NCI-H345 (cell line): ENCODE data around the gene CSF1R.

Source experiments
- DNase-seq: peaks from one replicate; lab custom pipeline; 2025; lab: John Stamatoyannopoulos, UW

Gene CSF1R

DNA sequence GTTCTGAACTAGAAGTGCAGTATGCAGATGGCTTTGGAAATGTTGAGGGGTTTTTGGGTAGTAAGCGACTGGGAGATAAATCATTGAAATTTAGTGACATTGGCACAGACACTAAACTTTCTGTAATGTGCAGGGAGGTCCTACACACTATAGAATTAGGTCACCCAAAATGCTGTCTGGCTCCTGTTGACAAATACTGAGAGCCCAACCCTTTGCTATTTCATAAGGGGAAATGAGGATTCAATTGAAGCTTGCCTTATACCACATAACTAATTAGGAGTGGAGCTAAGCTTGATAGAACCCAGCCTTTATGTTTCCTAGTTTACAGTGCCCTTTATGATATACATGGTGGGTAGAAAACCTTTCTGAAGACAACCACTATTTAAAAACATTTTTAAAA lies 63.2 kb downstream of the CSF1R start:
- no peak for DNase-seq

DNA sequence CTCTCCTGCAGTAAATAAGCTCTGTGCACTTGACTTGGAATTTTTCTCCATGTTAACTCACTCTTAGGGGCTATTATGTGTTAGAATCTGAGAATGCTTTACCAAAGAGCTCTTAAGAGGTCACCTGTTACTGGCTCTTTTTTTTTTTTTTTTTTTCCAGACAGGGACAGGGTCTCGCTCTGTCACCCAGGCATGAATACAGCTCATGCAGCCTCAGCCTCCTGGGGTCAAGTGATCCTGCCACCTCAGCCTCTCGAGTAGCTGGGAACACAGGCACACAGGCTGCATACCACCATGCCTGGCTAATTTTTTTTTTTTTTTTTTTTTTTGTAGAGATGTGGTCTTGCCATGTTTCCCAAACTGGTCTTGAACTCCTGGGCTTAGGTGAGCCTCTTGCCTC lies 63.7 kb downstream of the CSF1R start:
- no peak for DNase-seq

DNA sequence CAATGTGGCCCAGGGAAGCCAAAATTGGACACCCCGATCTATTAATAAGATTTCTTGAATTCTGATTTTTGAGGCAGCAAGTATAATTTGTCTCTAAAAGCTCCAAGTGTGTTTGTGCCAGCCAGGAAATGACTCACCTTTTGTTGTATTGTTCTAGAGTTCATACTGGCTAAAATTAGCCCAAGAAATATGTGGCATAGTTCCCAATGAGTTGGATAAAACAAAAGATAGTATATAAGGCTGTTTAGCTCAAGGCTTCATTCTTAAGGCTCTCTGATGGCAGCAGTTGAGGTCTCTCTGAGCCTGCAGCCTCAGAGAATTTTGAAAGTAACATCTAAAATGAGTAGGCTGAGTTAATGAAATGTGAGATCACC lies 64.2 kb downstream of the CSF1R start:
- DNase-seq, result no peak

DNA sequence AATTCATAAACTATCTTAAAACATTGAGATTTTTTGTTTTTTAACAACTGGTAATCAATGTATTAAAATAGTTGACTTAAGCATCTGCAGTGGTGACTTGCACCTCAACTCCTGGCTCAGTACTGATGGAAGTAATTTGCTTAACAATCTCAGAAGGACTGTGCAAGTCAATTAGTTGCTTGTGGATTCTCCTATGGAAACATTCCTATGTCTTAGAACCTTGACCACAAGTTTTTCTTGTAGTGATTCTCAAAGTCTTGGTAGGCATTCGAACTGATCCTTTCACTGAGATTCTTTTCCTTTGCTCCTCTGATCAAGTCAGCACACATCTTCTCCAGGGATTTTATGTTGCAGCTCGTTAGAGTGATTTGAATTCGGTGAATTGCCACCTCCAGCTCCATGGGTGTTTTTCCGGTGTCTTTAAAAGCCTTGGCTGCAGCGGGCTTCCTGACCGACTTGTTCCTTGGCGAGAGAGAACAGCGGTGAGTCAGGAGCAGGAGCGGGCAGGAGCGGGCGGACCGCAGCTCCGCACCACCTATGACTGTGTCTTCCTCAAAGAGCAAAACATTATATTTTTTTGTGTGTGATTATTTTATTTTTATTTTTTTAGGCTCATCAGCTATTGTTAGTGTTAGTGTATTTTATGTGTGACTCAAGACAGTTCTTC lies 64.7 kb downstream of the CSF1R start:
- no peak for DNase-seq

DNA sequence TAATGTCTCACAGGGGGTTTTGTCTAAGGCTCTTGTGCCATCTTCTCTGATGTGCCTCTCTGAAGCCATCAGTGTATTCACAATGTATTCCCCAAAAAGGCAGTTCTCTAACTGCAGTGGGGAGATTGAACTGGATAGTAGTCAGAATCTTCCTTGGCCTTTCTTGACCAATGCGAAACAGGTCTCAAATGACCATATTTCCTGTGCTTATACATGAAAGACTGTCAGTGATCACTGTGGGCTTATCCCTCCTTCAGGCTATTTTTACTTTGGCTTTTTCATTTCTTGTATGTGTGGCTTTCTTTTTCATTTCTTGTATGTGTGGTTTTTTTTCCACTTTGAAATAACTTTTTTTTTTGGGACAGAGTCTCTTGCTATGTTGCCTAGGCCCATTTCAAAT lies 66.1 kb downstream of the CSF1R start:
- DNase-seq, result no peak

DNA sequence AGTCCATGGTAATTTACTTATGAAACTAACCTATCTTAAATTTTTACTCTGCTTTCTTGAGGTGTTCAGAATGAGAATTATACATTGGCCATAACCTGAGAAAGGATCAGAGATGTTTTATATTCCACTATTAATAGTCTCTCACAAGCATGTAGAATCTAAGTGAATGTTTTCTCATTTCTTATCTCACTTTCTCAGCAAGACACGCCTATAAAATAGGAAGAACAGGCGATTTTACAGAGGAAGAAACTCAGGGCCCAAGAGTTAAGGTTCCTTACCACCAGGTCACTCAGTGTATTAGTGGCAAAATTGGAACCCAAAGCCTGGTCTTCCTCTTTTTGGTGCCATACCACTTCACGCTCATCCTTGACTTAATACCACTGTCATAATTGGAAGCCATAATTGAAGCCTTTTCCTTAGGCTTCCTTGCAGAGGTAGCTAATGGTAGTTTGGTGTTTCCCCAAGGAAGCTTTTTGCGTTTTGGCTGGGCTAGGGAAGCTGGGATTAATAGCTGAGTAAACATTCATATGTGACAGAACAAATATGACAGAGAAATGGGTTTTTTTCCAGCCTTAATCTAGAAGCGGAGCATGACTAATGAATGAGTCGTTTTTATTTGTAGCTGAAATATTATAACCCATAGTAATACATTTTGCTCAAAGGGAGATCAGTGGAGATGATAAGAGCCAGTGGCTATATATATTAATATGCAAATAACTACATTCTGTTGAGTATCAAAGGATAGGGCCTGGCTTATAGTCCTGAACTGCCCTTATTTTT lies 68.9 kb downstream of the CSF1R start:
- no peak for DNase-seq

DNA sequence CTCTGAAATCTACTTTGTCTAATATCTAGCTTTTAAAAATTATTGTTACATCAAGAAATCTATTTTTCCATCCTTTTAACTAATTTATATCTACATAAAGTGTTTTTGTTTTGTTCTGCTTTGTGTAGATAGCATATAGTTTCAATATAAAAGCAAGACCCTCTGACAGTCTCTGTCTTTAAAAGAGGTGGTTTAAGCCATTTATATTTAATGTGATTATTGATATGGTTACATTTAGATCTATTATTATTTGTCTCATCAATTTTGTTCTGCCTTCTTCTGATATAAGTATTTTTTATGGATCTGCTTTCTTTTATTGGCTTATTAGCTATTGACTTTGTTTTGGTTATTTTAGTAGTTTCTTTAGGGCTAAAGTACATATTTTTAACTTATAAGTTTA lies 69.8 kb downstream of the CSF1R start:
- DNase-seq, result no peak

DNA sequence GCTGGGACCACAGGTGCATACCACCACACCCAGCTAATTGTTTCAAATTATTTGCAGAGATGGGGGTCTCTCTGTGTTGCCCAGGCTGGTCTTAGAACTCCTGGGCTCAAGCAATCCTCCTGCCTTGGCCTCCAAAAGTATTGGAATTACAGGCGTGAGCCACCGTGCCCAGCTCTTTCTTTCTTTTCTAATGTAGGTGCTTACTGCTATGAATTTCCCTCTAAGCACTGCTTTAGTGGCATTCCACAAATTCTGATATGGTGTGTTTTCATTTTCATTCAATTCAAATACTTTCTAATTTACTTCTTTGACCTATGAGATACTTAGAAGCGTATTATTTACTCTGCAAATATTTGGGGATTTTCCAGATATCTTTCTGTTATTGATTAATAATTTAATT lies 70.9 kb downstream of the CSF1R start:
- DNase-seq, result no peak

DNA sequence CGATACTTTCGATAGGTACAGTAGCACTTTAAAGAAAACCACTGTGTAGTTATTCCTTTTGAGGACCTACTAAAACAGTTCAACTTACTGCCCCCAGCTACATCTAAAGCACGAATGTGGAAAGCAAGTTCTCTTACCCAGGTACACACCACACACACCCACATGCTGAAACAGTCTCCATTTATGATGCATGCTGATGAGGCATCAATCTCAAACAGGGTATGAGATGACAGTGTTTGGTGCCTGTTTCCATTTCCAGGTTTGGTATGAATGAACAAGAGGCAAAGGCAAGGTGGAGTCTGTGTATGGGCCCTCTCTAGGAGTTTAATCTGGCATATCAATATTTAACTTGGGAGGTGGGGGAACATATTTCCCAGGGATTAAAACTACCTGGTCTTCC lies 71.9 kb downstream of the CSF1R start:
- DNase-seq, result no peak

DNA sequence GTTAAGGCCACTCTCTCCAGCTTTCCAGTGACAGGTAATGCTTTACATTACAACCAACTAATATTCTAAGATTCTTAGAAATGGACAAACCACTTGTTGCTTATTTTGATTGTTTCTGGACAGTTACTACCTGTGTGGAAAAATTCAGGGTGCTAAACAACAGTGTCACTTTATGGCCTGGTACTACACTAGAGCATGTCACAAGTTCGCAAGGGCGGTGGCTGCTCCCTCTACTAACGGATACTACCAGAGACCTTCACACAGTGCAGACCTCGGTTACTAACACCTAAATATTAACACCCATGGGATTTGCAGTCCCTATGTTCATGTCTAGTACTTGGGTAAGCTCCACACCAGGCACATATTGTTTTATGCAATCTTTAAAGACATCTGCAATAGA lies 72.4 kb downstream of the CSF1R start:
- DNase-seq, result no peak

DNA sequence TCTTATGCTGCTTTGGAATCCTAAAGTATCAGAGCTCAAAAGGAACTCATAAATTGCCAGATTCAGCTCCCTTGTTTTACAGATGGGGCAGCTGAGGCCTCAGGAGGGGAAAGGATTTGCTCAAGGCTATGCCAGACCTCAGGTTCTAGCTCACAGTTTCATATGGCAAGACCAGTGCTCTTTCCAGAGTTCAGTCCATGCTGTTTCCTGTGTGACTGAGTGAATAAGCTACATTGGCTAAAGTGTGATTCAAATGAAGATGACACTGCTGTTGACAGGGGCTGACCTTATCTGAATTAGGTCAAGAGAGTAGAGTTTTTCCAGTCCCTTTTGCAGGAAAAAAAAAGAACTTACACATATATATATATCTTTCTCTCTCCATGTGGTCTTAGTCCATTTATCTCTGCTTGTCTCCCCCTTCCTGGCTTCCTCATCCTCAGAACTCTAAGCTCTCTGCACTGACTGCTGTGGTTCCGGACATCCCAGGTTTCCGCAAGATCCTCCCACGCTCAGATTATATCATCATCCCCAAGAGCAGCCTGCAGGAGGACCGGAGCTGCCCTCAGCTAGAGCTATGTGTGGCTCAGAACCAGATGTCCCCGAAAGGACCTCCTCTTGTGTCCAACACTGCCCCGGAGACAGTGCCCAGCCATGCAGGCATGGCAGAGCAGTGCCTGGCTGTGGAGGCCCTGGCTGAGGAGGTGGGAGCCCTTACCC lies 76.5 kb downstream of the CSF1R start:
- DNase-seq, result no peak

DNA sequence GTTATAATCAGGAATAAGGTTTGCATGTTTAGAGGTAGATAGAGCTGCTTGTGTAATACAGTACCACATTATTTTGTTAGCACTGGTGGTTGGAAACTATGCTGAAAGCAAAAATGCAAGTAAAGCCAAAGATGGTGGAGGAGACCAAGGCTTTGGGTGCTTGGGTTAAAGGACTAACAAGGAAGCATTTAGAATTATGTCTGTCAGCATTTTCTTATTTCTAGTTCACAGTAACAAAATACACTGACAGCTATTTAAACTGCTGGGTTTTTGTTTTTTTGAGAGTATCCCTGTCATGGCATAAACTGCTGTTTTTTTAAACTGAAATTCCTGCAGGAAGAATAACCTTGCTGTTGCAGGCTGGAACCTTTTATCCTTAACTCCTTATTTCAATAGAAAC lies 79.3 kb downstream of the CSF1R start:
- DNase-seq, result no peak

DNA sequence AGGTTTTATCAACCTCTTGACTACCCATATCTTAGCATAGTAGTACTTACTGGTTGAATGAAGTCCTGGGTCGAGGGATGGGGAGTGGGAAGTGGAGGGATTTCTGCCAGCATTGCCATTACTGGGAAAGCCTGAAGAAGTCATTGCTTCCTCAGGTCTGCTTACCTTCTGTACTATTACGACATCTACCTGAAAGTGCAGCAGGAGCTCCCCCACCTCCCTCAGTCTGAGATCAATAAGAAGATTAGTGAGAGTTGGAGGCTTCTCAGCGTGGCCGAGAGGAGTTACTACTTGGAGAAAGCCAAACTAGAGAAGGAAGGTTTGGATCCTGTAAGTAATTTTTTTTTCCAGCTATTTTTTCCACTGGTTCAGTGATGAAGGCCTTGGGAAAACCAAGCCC lies 80.0 kb downstream of the CSF1R start:
- no peak for DNase-seq
